GM21619 (cell line): ENCODE data around the gene FSD2.
A peak's percentile ranks its signal among the peaks of the same experiment; 100 is the strongest.
"Not testable (repeated sequence)": the region's sequence is repeated elsewhere in the genome, so short reads cannot be mapped to it uniquely, and the experiment has no call there.

Source experiments
- ATAC-seq: cut with Tn5 transposase; IDR thresholded peaks from one replicate; pipeline ENCODE4 v1.9.1; 2021; ENCODE audit not compliant: unreplicated experiment

FSD2 gene

DNA sequence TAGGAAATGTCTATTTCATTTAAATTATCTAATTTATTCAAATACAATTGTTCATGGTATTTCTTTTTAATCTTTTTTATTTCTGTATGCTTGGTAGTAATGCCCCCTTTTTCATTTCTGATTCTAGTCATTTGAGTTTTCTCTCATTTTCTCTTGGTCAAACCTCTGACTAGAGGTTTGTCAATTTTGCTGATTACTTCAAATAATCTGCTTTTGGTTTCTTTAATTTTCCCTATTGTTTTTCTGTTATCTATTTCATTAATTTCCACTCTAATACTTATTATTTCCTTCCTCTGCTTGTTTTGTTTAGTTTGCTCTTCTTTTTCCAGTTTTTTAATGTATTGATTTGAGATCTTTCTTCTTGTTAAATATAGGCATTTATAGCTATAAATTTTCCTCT lies 12.1 kb downstream of the FSD2 start:
- ATAC-seq, result no peak

DNA sequence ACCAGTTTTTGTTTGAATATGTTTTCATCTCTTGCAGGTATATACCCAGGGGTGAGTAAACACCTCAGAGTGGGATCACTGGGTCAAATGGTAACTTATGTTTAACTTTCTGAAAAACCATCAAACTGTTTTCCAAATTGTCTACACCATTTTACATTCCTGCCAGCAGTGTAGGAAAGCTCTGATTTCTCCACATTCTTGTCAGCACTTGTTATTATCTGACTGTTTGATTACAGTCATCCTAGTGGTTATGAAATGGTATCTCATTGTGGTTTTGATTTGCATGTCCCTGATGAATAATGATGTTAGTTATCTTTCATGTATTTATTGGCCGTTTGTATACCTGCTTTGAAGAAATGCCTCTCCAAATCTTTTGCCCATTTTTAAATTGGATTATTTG lies 13.8 kb downstream of the FSD2 start:
- no peak for ATAC-seq

DNA sequence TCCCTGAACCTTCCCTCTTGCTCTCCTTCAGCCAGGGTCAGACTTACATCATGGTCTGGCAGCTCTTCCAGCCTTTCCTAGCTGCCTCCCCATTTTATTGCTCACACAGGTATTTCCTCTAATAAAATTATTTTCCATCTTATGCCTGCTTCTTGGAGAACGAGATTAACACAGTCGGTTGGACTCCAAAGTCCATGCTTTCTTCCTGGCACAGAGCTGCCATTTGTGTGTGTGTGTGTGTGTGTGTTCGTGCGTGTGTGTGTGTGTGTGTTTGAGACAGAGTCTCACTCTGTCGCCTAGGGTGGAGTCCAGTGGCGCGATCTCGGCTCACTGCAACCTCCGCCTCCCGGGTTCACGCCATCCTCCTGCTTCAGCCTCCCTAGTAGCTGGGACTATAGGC lies 15.5 kb downstream of the FSD2 start:
- no peak for ATAC-seq

DNA sequence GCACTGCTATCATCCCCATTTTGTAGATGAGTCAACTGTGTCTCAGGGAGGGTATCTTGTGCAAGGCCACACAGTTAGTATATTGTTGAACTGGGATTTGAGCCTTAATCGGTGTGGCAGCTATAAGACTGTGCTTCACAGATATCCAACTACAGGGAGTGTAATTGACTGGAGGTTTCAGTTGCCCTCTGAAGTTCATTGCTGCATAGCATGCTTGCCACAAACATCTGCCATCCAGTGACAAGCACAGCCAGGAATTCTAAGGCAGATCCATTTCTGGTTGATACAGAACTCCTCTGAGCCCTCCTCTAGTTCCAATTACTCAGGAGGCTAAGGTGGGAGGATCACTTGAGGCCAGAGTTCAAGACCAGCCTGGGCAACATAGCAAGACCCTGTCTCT lies 16.4 kb downstream of the FSD2 start:
- ATAC-seq, result no peak

DNA sequence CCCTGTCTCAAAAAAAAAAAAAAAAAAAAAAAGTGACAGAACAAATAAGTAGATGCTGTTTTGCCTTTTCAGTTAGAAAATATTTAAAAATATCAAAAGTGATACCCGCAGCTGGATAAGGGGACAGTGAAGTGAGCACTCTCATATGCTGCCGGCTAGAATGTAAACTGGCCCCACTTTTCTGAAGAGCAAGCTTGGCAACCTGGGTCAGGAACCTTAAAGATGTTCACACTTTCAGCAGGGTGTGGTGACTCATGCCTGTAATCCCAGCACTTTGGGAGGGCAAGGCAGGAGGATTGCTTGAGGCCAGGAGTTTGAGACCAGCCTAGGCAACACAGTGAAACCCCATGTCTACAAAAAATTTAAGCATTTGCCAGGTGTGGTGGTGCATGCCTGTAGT lies 17.4 kb downstream of the FSD2 start:
- no peak for ATAC-seq

DNA sequence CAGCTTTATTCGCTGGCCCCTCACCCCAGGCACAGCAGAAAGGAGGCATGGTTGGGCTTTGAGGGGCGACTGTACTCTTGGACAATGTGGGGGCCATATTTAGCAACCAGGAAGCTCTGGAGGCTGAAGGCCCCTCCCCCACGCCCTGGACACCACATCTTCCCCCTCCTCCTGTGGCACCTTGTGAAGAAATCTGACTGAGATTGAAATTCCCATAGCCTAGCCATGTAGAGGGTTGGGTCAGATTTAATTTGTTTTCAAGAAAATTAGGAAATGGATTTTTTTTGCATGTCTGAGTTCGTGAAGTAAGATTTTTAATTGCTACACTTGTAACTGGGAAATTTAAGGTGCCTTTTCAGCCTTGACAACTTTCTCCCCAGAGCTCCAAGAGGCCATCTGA lies 24.5 kb downstream of the FSD2 start:
- no peak for ATAC-seq

DNA sequence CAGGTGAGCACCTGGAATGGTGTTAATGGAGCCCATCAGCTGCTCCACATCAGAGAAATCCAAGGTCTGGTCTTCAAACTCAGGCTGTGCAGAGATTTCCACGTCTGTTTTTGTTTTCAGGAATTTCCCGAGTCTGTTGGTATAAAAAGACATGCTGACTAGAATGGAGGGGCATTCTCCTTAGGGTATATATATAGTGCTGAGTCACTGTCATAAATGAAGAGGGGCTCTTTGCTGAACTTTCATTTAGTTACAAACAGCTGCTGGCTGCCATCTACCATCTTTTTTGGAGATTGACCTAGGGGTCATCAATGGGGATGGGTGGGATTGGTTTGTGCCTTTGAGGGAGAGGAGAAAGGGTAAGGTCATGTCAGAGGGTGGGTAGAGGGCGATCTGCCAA lies 27.1 kb downstream of the FSD2 start:
- no peak for ATAC-seq

DNA sequence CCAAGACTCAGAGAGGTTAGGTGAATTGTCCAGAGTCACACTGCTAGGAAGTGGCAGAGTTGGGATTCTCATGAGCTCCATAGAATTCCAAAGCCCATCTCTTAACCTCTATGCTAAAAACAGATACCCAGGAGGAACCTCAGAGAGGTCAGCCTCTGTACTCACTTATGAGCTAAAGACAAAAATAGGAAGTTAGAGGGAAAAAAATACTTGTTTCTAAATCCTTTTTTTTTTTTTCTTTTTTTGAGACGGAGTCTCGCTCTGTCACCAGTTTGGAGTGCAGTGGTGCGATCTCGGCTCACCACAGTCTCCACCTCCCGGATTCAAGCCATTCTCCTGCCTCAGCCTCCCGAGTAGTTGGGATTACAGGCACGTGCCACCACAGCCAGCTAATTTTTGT lies 31.4 kb downstream of the FSD2 start:
- no peak for ATAC-seq

DNA sequence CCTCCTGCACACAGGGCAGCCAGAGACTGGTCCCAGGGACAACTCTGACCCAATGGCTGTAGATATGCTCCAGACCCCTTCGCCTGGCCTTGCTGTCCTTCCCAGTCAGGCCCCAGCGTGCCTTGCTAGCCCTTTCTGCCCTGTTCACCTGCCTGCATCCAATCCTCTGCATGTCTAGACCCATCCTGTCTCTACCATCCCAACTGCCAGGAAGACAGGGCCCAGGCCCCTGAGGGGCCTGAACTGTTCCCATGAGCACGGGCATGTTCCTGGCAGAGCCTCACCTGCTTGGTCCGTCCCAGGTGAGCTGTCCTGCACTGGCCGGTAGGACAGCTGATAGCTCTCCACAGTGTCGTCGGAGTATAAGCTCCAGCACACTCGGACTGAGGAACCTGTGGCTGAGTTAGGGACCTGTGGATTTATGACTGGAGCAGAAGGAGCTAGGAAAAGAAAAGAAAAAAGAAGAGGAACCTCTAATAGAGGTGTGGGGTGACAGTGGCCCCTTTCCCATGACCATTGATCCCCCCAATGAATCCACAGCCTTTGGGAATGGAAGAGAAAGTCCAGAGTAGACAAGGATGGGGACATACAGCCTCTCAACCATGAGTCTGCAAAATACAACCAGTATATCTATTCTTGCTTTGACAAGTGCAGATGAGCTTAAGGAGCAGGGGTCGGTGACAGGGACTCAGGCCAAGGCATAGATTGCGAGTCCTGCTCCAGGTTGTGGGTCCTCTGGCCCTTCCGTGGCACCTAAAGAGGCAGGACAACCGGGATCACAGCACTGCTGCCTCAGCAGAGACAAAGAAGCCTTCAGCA lies 33.9 kb downstream of the FSD2 start:
- no peak for ATAC-seq

DNA sequence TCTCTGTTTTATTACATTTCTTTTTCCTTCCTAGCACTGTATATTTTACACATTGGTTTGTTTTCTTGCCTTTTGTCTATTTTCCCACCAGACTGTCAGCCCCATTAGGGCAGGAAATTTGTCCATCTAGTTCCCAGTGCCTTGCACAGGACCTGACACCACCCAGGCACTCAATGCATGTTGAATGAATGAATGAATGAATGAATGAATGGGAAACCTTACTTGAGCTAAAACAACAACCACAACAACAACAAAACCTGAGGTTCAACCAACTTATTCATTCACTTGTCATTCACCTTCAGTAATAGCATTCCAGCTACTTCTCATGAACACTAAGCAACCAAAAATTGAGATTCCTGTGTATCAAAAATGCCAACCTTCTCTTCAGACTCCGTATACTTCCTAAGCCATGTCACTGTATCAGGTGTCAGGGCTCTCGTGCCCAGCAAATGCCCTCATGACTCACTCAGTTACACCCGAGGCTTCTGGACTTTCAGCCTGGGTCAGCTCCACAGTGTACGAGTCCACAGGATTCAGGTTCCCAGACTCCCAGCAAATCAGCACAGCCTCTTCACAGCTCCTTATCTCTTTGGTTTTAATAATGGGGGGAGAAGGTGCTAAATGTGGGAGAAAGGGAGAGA lies 37.3 kb downstream of the FSD2 start:
- no peak for ATAC-seq

DNA sequence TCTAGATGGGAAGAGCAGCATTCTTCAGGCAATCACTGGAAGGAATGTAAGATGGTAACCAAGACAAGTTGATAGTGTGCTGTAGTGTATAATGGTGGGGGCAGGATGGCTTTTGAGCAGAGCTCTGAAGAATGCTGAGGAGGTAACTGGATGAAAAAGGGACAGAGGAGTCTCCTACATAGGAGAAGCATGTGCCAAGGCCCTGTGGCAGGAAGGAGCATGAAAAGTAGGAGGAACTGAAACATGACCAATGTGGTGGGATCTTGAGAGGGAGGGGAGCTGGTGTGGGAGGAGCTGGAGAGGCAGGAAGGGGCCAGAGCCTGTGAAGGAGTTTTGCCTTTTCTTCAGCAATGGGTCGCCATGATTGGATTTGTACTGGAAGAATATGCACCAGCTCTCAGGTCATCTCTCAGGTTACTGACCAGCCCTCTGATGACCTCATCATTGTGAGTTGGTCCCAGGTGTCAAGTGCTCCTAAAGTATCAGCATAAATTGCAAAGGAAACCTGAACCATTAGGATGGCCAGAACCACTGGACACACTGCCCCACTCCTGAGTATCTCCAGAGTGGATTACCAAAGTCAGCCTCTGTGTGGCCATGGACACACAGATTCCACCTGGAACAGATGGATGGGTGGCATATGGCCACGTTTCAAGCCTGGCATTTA lies 38.6 kb downstream of the FSD2 start:
- ATAC-seq, result no peak

DNA sequence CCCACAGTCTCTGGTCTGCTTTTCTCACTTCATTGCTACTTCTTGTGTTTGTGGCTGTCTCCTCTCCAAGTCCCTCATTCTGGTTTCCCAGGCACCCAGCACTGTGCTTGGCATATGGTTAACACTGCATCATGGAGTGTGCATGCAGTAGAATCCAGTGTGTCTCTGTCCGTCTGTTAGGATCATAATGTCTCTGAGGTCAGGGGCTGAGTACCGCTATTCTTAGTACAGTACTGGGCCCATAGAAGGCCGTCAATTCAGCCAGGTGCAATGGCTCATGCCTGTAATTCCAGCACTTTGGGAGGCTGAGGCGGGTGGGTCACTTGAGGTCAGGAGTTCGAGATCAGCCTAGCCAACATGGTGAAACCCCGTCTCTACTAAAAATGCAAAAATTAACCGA lies 39.7 kb downstream of the FSD2 start:
- not testable (repeated sequence) for ATAC-seq

DNA sequence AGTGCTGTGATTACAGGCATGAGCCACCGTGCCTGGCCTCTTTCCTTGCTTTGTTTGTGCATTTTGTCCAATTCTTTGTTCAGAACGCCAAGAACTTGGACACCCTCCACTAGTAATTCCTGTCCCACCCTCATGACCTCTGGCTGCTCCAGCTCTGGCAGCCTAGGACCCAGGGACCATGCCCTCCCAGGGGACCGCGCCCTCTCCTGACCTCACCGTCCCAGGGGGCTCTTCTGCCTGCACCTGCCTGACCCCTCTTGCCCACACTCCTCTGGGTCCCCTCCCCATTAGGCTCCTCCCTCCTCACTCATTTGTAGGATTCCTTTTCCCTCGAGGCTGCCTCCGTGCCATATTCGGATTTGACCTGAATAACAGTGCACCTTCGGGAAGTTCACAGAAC lies 41.1 kb downstream of the FSD2 start:
- no peak for ATAC-seq

DNA sequence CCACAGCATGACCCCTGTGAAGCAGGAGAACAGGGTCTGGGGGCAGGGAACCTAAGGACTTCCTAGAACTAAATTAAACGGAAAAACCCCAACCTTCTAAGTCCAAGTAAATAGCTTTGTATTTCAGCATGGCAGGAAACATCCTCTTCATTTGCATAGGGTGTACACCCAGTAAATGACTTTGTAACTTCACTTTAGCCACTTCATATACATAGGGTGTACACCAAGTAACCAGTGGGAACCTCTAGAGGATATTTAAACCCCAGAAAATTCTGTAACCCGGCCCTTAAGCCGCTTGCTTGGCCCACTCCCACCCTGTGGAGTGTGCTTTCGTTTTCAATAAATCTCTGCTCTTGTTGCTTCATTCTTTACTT lies 41.8 kb downstream of the FSD2 start:
- ATAC-seq, result no peak

DNA sequence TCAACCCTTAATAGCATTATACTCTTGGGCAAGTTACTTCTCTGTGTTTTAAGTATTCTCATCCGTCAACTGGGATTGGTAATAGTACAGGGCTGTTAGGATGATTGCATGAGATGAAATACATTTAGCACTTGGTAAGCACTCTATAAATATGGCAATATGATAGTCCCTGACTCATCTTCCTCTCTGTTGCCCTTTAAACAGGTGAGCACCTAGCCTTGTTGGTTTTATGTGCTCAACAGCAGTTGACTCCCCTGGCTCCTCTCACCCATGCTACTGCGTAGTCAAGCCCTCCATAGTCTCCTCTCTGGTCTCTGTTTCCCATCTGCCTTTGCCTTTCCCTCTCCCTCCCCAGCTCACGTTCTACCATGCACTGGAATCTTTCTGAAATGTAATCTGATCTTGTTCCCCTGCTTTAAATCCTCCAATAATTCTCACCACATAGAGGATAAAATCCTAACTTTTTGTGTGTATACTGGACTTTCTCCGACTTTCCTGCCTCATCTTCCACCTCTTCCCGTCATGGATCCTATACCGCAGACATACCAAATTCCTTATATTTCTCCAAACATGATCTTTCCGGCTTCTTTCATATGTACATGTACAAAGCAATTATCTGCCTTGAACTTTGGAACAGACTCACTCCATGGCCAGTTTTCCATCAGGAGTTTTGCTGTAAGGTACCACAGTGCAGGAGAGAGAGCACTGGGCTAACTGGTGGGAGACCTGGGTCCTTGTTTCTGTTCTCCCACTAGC lies 42.3 kb downstream of the FSD2 start:
- no peak for ATAC-seq

DNA sequence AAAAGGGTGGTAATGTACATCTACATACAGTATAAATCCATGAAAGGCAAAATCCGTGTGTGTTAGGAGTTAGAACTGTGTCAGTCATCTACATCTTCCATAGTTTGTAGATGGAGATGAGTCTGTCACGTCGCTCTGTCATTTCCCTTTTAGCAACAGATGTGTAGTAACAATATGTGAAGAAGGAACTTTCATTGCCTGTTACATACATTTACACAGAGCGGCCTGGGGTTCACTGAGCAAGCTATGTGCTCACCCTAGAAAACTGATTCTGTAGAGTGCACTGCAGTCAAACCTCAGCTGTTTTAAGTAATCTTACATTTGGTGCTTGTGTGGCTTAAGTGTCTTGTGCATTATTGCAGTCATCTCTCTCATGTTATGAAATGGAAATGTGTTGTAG lies 54.6 kb downstream of the FSD2 start:
- ATAC-seq, result no peak

DNA sequence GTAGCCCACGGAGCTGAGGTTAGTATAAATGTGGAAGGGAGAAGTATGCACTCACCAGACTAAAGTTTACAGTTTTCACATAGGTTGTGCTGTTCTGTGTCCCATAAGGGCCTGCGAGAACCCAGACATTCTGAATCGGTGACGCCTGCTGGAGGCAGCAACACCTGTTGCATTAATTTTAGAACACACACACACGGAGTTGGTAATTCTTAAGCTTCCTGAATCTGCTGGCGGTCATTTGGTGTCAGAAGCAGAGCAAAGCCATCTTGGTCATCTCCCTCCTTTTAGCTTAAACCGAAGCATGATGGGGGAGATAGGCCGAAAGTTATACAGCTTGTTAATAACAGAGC lies 55.1 kb downstream of the FSD2 start:
- peak; percentile 30 for ATAC-seq

DNA sequence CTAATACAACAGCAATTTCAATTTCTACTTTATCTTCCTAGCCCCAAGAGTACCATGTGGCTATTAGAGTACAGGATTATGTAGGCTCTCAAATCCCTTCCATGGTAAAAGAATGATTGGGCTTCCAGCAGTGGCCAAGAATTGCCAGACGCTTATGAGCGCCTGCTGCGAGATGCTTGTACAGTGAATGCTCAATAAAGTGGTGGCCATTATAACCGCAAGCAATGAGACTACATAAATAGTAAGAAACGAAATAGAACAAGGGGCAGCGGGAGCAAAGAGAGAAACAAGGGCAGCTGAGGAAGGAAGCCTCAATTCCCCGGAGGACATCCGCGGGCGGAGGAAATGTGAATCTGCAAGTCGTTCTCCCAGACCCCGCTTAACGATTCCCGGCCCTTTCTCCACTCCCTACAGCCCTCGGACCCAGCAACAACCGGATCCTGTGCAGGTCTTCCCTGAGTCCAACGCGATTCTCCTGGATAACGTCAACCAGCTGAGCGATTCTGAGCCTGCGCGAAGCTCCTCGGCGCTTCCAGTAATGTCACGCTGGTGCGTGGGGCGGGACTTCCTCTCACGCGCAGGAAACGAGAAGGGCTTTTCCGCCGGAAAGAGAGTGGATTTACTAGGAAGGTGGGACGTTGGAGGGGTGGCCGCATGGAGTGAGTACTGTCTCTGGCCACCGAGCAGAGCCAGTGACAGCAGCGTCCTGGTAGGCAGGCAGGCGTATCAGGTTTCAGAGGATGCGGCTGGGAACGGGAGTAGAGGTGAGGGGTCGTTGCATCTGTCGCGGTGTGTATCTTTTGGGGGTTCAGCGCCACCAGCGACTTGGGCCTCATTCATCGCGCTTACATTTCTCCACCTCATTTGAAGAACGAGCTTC lies 55.7 kb downstream of the FSD2 start:
- peak; percentile 91 for ATAC-seq

DNA sequence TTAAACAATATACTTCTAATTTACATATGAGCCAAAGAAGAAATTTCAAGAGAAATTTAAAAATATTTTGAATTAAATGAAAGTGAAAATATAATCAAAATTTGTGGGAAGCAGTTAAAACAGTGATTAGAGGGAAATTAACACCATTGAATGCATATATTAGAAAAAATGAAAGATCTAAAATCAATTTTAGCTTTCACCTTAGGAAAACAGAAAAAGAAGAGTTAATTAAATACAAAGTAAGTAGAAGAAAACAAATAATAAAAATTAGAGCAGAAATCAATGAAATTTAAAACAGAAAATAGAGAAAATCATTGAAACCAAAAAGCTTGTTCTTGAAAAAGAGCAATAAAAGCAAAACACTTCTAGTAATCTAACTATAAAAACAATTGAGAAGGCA lies 57.6 kb downstream of the FSD2 start:
- no peak for ATAC-seq

DNA sequence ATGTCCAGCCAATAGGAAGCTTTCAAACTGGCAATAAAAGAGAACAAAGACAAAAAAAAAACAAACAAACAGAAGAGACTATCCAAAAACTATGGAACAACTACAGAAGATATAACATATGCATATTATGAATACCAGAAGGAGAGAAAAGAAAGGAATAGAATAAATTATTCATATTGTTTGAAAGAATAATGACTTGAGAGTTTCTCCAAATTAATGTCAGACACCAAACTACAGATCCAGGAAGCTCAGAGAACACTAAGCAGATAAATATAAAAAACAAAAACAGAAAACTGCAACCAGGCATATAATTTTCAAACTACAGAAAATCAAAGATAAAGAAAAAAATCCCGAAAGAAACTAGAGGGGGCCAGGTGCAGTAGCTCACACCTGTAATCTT lies 62.1 kb downstream of the FSD2 start:
- ATAC-seq, result no peak

DNA sequence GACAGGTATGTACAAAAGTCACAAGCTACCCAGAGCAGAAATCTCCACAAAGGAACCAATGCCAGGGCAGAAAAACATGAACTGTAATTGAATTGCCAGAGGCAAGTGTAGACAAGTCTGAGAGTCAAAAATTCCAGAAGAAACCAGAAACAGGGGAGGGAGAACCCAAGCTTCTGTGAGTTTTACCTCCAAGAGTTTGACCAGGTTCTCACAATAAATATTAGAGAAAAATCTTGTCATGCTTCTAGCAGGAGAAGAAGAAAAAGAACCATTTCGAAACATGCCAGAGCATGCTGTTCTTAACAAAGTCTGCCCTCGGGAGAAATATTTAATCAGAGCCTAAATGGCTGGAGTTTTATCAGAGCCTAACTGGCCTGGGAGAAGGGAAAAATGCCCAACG lies 63.7 kb downstream of the FSD2 start:
- no peak for ATAC-seq
